Measurements from ENCODE around the gene DPYSL5. TPM values are rescaled to one million over a fixed set of nuclear protein-coding genes. Genes with fewer than 3 reads are reported as not detected.
A peak's percentile ranks its signal among the peaks of the same experiment; 100 is the strongest.

DPYSL5 gene
- total RNA-seq, 1 experiment from 2014 or later: 4.4 TPM

- H3K36me3 ChIP-seq (replicated peaks; ENCODE audit: control insufficient read depth, insufficient read depth, low read length): no peaks in the 10 kb centered on the region
- H3K4me3 ChIP-seq (ENCODE audit: insufficient read depth, low read depth, low read length): no peak overlapping the region
- no peak for DNase-seq
These were observed 46.2 kb downstream of the DPYSL5 start for GRCh38 chr2:26894136-26894535.

GRCh38 chr2:26897807-26898479, 50.0 kb downstream of the DPYSL5 start:
- H3K36me3 ChIP-seq (replicated peaks; ENCODE audit: control insufficient read depth, insufficient read depth, low read length): no peaks in the 10 kb centered on the region
- no peak overlapping the region for H3K4me3 ChIP-seq (ENCODE audit: insufficient read depth, low read depth, low read length)
- no peak for DNase-seq
- H3K27me3 ChIP-seq (ENCODE audit: control insufficient read depth, insufficient read depth, low read length): no peaks in the 10 kb centered on the region; the same call in 1 of the 2 replicates

More at GRCh38 chr2:26894136-26894535, 46.2 kb downstream of the DPYSL5 start:
- no peaks in the 10 kb centered on the region for H3K27me3 ChIP-seq (ENCODE audit: control insufficient read depth, insufficient read depth, low read length)

DNA sequence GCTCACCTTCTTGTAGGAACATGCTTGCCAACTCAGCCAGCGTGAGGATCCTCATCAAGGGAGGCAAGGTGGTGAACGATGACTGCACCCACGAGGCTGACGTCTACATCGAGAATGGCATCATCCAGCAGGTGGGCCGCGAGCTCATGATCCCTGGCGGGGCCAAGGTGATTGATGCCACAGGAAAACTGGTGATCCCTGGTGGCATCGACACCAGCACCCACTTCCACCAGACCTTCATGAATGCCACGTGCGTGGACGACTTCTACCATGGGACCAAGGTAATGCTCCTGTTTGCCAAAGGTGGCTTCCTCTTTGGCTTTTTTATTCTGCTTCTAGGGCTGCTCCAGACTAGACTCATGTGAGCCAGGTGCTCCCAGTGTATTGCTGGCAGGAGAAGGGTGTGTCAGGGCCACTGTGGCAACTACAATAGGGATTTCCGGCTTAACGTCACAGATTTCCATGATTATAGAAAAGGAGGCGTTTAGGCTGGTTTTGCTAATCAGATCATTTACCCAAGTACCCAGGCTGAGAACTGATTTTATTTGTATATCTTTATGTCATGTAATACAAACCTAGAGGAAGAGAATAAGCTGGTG, 50.6 kb downstream of the DPYSL5 start:
- no peak for DNase-seq
- Histone ChIP-seq H3K27me3 (ENCODE audit: control insufficient read depth, insufficient read depth, low read length) (no peaks in the 10 kb centered on the region; the same call in 1 of the 2 replicates), H3K4me3 (ENCODE audit: insufficient read depth, low read depth, low read length) (no peak overlapping the region), H3K36me3 (replicated peaks; ENCODE audit: control insufficient read depth, insufficient read depth, low read length) (no peaks in the 10 kb centered on the region)

DNA sequence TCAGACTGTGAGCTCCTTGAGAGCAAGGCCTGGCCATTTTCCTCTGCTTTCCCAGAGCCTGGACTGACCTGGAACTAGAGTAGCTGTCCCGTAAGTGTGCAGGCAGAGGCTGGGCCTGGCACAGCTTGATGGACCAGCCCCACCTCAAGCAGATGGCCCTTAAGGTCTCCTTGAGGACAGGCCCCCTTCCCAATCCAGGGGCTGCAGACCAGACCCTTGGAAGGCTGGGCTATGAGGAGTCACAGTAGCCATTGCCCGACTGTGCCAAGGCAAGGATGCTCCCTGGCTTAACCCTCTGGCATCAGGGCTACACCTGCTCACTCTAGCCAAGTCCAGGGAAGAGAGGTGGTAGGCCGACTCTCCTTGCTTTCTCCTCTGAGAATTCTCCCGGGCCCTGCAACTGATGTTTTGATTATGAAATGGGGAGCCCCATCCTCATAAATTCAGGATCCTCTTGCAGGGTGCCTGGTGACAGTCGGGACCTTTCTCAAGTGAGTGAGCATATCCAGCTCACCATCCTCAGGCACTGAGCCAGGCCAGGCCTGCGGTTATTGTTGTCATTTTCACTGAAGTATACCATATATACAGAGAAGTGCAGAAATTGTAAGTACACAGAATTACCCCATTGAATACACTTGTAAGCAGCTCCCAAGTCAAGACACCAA, 51.7 kb downstream of the DPYSL5 start:
- no peak for DNase-seq
- H3K36me3 ChIP-seq (replicated peaks; ENCODE audit: control insufficient read depth, insufficient read depth, low read length): no peaks in the 10 kb centered on the region
- no peak overlapping the region for H3K4me3 ChIP-seq (ENCODE audit: insufficient read depth, low read depth, low read length)
- no peaks in the 10 kb centered on the region; the same call in 1 of the 2 replicates for H3K27me3 ChIP-seq (ENCODE audit: control insufficient read depth, insufficient read depth, low read length)

- no peak for DNase-seq
- H3K4me3 ChIP-seq (ENCODE audit: insufficient read depth, low read depth, low read length): no peak overlapping the region
- no peaks in the 10 kb centered on the region; the same call in 1 of the 2 replicates for H3K27me3 ChIP-seq (ENCODE audit: control insufficient read depth, insufficient read depth, low read length)
- H3K36me3 ChIP-seq (replicated peaks; ENCODE audit: control insufficient read depth, insufficient read depth, low read length): no peaks in the 10 kb centered on the region
These were observed 52.9 kb downstream of the DPYSL5 start for GRCh38 chr2:26900831-26901321.

GRCh38 chr2:26901326-26902183, 53.6 kb downstream of the DPYSL5 start:
- no peaks in the 10 kb centered on the region for H3K36me3 ChIP-seq (replicated peaks; ENCODE audit: control insufficient read depth, insufficient read depth, low read length)
- H3K27me3 ChIP-seq (ENCODE audit: control insufficient read depth, insufficient read depth, low read length): no peaks in the 10 kb centered on the region; the same call in 1 of the 2 replicates
- peak; percentile 77 for DNase-seq
- H3K4me3 ChIP-seq (ENCODE audit: insufficient read depth, low read depth, low read length): no peak overlapping the region

DNA sequence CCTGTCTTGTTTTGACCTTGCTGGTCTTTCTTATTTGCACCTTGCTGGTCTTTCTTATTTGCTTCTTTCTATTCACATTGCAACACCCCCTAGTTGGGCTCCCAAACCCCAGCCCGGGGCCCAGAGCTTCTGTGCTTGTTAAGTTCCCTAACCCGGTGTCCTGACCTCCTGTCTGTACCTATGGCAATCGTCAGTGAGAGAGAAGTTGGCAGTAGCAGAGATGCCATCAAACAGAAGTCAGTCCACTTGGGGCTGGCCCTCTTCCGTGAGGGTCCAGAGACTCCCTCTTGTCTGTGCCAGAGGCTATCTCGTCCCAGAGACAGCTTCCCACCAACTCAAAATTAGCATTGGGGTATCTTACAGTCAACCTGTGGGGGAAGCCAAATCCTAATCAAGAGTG, 55.7 kb downstream of the DPYSL5 start:
- H3K27me3 ChIP-seq (ENCODE audit: control insufficient read depth, insufficient read depth, low read length): no peaks in the 10 kb centered on the region; the same call in 1 of the 2 replicates

GRCh38 chr2:26904839-26905238, 56.9 kb downstream of the DPYSL5 start:
- no peak overlapping the region for H3K4me3 ChIP-seq (ENCODE audit: insufficient read depth, low read depth, low read length)
- no peak for DNase-seq
- H3K36me3 ChIP-seq (replicated peaks; ENCODE audit: control insufficient read depth, insufficient read depth, low read length): no peaks in the 10 kb centered on the region
- H3K27me3 ChIP-seq (ENCODE audit: control insufficient read depth, insufficient read depth, low read length): no peaks in the 10 kb centered on the region; the same call in 1 of the 2 replicates

More for the DNA sequence above, 55.7 kb downstream of the DPYSL5 start:
- Histone ChIP-seq H3K36me3 (replicated peaks; ENCODE audit: control insufficient read depth, insufficient read depth, low read length) (no peaks in the 10 kb centered on the region), H3K4me3 (ENCODE audit: insufficient read depth, low read depth, low read length) (no peak overlapping the region)
- DNase-seq: no peak

- no peak for DNase-seq
- H3K36me3 ChIP-seq (replicated peaks; ENCODE audit: control insufficient read depth, insufficient read depth, low read length): no peaks in the 10 kb centered on the region
- H3K4me3 ChIP-seq (ENCODE audit: insufficient read depth, low read depth, low read length): no peak overlapping the region
- no peaks in the 10 kb centered on the region; the same call in 1 of the 2 replicates for H3K27me3 ChIP-seq (ENCODE audit: control insufficient read depth, insufficient read depth, low read length)
These were observed 57.6 kb downstream of the DPYSL5 start for GRCh38 chr2:26905341-26906198.

DNA sequence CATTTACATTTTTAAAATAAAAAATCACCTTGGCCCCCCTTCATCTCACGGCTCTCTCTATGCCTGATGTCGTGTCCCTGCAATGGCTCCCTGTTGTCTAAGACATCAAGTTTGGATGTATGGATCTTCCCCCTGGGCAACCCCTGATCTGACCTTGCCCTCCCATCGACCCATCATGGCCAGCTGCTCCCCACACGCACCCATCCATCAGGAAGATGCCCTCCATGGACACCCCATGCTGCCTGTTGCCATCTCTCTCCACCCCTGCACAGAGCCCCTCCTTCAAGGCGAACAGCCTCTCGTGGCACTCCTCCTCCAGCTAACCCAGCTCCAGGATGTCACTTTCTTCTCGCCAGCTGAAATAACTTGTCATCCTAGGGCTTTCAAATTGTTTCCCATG, 59.5 kb downstream of the DPYSL5 start:
- H3K27me3 ChIP-seq (ENCODE audit: control insufficient read depth, insufficient read depth, low read length): no peaks in the 10 kb centered on the region
- no peak overlapping the region for H3K4me3 ChIP-seq (ENCODE audit: insufficient read depth, low read depth, low read length)
- no peaks in the 10 kb centered on the region for H3K36me3 ChIP-seq (replicated peaks; ENCODE audit: control insufficient read depth, insufficient read depth, low read length)
- DNase-seq: no peak

DNA sequence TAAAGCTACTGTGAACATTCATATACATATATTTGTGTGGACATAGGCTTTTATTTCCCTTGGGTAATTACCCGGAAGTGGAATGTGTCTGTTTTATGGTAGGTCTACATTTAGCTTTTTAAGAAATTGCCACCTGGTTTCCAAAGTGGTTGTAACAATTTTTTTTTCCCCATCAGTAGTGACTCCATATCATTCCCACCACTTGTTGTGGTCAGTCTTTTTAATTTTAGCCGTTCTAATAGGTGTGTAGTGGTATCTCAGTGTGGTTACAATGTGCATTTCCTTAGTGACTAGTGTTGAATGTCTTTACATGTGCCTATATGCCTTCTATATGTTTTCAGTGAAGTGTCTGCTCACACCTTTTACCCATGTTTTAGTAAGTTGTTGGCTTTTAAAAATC, 62.2 kb downstream of the DPYSL5 start:
- Histone ChIP-seq H3K36me3 (replicated peaks; ENCODE audit: control insufficient read depth, insufficient read depth, low read length) (no peaks in the 10 kb centered on the region), H3K4me3 (ENCODE audit: insufficient read depth, low read depth, low read length) (no peak overlapping the region), H3K27me3 (ENCODE audit: control insufficient read depth, insufficient read depth, low read length) (no peaks in the 10 kb centered on the region)
- DNase-seq: no peak

DNA sequence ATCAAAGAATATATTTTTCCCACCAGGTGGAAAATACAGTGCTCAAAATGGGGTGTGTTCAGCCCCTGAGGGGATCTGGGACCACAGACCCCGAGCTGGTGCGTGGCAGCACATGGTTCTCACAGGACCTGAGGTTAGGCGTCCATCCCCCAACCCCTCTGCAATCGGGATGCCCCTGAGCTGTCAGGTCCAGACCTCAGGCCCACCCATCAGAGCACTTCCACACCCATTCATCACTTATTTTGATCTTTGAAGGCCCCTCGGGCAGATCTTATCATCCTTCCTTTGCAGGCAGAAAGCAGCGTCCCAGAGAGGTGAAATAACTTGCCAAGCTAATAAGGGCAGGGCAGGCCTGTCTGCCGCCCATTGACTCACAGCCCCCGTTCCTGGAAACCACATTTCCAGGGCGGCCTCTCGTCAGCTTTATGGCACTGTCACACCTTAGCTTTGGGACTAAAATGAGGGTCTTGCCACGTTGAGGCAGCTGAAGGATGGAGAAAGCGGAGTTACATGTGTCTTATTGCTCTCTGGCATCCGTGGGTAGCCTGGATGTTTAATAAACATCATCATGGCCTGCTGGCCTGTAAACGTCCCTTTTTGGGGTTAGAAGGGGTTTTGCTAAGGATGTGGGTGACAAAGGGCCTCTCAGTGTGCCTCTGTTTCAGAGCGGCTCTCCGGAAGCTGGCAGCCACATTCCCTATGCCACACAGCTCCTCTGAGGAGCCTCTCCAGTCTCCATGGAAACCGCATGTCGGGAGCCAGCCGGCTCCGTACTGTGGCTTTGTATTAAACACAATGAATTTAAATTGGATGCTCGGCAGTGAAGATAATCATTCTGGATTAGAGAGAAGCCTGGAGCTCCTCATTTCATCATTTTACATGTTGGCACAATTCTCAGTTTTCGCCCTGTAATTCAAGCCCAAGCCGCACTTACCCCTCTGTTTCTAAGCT, 64.3 kb downstream of the DPYSL5 start:
- no peaks in the 10 kb centered on the region; the same call in 1 of the 2 replicates for H3K27me3 ChIP-seq (ENCODE audit: control insufficient read depth, insufficient read depth, low read length)
- peak; percentile 68 for DNase-seq

More for the DNA sequence above, 64.3 kb downstream of the DPYSL5 start:
- no peak overlapping the region for H3K4me3 ChIP-seq (ENCODE audit: insufficient read depth, low read depth, low read length)
- H3K36me3 ChIP-seq (replicated peaks; ENCODE audit: control insufficient read depth, insufficient read depth, low read length): no peaks in the 10 kb centered on the region

Data from H7 (cell line).